Esophagus muscularis mucosa (tissue), 4 donors: ENCODE results near the gene GALT. TPM values are rescaled to one million over a fixed set of nuclear protein-coding genes. Genes with fewer than 3 reads are reported as not detected.

Experiments
- DNase-seq: peaks from one replicate; pipeline ENCODE4 v3.0.0-alpha.2; 2017; ENCODE audit errors: extremely low spot score
- H3K27ac ChIP-seq, 4 donors: fragments of 200-600 bp; sonication (generic); replicated peaks in 1 of 4; 1 replicate in 3 of 4; 2 replicates in 1 of 4; pipeline ENCODE4 v1.5.1; 2016 to 2019; ENCODE audit warnings: mild to moderate bottlenecking in 1 of 4
- H3K27me3 ChIP-seq, 4 donors: fragments of 200-600 bp; sonication (generic); one replicate each; pipeline versions ENCODE4 v1.5.1 to v1.6.0; 2016 to 2019
- H3K36me3 ChIP-seq, 4 donors: fragments of 200-600 bp; sonication (generic); one replicate each; pipeline ENCODE4 v1.5.1; 2016 to 2019
- H3K4me1 ChIP-seq, 4 donors: fragments of 200-600 bp; sonication (generic); one replicate each; pipeline ENCODE4 v1.5.1; 2016 to 2019
- H3K4me3 ChIP-seq, 4 donors: fragments of 200-600 bp; sonication (generic); 1 replicate in 2 of 4; 2 replicates in 2 of 4; pipeline ENCODE4 v1.5.1; 2016 to 2019; ENCODE audit warnings: mild to moderate bottlenecking in 4 of 4, moderate library complexity in 1 of 4
- H3K9me3 ChIP-seq, 4 donors: fragments of 200-600 bp; sonication (generic); 1 replicate in 3 of 4; 2 replicates in 1 of 4; pipeline ENCODE4 v1.5.1; 2016 to 2019
- EP300 ChIP-seq: sonication (generic); formaldehyde crosslinking; IDR thresholded peaks from one replicate; pipeline ENCODE4 v1.6.1; 2017; ENCODE audit warnings: antibody characterized with exemption
- POLR2A ChIP-seq: fragments of 450-650 bp; IDR thresholded peaks from one replicate; pipeline ENCODE4 v1.6.1; 2017; ENCODE audit warnings: antibody characterized with exemption, moderate library complexity, mild to moderate bottlenecking, low read depth
- POLR2AphosphoS5 ChIP-seq, 2 donors: sonication (generic); formaldehyde crosslinking; IDR thresholded peaks; one replicate each; pipeline ENCODE4 v1.6.1; 2017; ENCODE audit warnings: antibody characterized with exemption in 2 of 2
- WGBS: methylation state at CpG from one replicate; pipeline ENCODE4 v1.1.5; 2018; 5-methylcytosine and 5-hydroxymethylcytosine counted together
- intact Hi-C: fragments of 100-400 bp; cut with DNase I; formaldehyde crosslinking; loops from one replicate; pipeline ENCODE4 v1.15.1; 2023
- total RNA-seq, 4 donors: library from RNA; depleted of rRNA; stranded (reverse); fragments of >200 nt; gene quantifications; one replicate each; pipeline versions ENCODE4 v1.1.0 to v1.2.1, GENCODE V29; 2016
- TF ChIP-seq, protein P1 (sequence below), 3 experiments: fragments of 200-600 bp in 2 of 3; fragments of 450-650 bp in 1 of 3; sonication (generic) in 2 of 3; IDR thresholded peaks; one replicate each; pipeline ENCODE4 v1.5.1; 2017 to 2019; ENCODE audit warnings: antibody characterized with exemption in 3 of 3, mild to moderate bottlenecking in 2 of 3, moderate library complexity in 1 of 3

Gene GALT
- total RNA-seq, 4 donors from 2014 or later = 15.9 to 34.7 (median 22.9) TPM

DNA sequence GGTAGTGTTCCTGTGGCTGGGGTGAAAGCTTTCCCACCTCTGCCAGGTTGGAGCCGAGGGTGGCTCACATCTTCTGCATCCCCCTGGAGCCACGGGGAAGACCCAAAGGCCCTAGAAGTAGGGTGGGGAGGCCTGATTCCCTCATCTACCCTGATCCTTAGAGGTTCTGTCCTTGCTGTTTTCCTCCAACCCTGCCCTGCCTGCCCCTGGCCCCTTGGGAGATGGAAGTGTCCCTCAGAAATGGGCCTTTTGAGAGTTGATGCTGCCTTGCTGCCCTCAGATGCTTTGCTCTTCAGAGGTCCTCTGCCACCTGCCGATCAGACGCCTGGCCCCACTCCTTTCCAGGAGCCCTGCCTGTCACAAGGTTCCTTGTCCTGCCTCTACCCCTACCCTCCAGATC, 38.3 kb downstream of the GALT start:
- Histone ChIP-seq H3K27ac (no peak overlapping the region), H3K9me3 (no peaks in the 10 kb centered on the region), H3K27me3 (no peaks in the 10 kb centered on the region), H3K4me1 (peaks cover 0 to 10% (median 0%) of the 10 kb centered on the region in 4 donors), H3K4me3 (no peak overlapping the region), H3K36me3 (peaks cover 0 to 18% (median 8%) of the 10 kb centered on the region in 4 donors)
- intact Hi-C loops = no loop called here
- no peak for TF ChIP-seq POLR2AphosphoS5 (IDR thresholded peaks at IDR 0.05)
- no peak for TF ChIP-seq POLR2A
- no peak for TF ChIP-seq EP300
- WGBS = 84% methylated on average over 4 of the region's 4 CpGs
- DNase-seq = no peak

DNA sequence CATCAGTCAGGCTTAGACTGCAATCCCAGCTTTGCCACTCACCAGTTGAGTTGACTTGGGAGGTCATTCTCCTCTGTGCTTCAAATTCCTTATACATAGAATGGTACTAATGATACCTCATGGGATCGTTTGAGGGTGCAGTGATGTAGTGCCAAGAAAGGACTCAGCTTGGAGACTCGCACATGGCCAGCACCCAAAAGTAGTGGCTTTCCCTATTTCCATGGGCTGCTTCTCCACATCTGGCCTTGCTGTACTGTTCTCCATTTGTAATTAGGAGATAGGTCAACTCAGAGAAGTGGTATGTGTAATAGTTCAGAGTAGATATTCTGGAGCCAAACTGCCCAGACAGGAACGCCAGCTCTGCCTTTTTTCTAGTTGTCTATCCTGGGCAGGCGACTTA, 39.1 kb downstream of the GALT start:
- Histone ChIP-seq H3K9me3 (no peaks in the 10 kb centered on the region), H3K36me3 (peaks cover 0 to 18% (median 8%) of the 10 kb centered on the region in 4 donors), H3K4me3 (no peak overlapping the region), H3K27ac (no peak overlapping the region), H3K27me3 (no peaks in the 10 kb centered on the region), H3K4me1 (peaks cover 0 to 10% (median 0%) of the 10 kb centered on the region in 4 donors)
- no peak for TF ChIP-seq POLR2A
- WGBS = 92% methylated on average over 4 of the region's 4 CpGs
- intact Hi-C loops = no loop called here
- no peak for DNase-seq

DNA sequence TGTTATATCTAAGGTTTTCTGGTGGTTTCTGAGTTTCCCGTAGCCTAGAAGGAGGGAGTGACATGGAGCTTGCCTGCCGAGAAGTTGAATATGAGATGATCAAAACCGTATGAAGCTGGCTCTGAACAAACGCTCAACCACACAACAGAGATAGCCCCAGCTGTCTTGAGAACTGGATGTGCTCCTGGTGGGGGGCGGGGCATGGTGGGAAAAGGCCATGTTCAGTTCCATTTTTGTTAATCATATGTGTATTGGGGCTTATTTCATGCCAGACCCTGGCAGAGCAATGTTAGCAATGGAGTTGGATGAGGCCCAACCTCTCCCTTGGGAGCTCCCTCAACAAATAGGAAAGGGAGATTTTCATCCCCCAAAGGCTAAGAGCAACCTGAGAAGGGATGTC, 39.8 kb downstream of the GALT start:
- H3K4me1 ChIP-seq = peaks cover 0 to 10% (median 0%) of the 10 kb centered on the region in 4 donors
- 83% methylated on average over 5 of the region's 5 CpGs for WGBS
- peaks cover 0 to 14% (median 6%) of the 10 kb centered on the region in 4 donors for H3K36me3 ChIP-seq
- H3K4me3 ChIP-seq = no peak overlapping the region
- no peak for TF ChIP-seq POLR2A
- TF ChIP-seq EP300 = no peak
- TF ChIP-seq, protein P1, sequence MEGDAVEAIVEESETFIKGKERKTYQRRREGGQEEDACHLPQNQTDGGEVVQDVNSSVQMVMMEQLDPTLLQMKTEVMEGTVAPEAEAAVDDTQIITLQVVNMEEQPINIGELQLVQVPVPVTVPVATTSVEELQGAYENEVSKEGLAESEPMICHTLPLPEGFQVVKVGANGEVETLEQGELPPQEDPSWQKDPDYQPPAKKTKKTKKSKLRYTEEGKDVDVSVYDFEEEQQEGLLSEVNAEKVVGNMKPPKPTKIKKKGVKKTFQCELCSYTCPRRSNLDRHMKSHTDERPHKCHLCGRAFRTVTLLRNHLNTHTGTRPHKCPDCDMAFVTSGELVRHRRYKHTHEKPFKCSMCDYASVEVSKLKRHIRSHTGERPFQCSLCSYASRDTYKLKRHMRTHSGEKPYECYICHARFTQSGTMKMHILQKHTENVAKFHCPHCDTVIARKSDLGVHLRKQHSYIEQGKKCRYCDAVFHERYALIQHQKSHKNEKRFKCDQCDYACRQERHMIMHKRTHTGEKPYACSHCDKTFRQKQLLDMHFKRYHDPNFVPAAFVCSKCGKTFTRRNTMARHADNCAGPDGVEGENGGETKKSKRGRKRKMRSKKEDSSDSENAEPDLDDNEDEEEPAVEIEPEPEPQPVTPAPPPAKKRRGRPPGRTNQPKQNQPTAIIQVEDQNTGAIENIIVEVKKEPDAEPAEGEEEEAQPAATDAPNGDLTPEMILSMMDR (IDR thresholded peaks at IDR 0.05) = no peak
- no peak for TF ChIP-seq POLR2AphosphoS5 (IDR thresholded peaks at IDR 0.05)
- H3K27ac ChIP-seq = no peak overlapping the region
- no peaks in the 10 kb centered on the region for H3K9me3 ChIP-seq
- DNase-seq = no peak
- intact Hi-C loops = no loop called here
- H3K27me3 ChIP-seq = no peaks in the 10 kb centered on the region

- H3K4me1 ChIP-seq = peaks cover 0 to 13% (median 0%) of the 10 kb centered on the region in 4 donors
- DNase-seq = no peak
- no peaks in the 10 kb centered on the region for H3K9me3 ChIP-seq
- intact Hi-C loops = no loop called here
- H3K36me3 ChIP-seq = peaks cover 0 to 9% (median 4%) of the 10 kb centered on the region in 4 donors
- WGBS = 77% methylated on average over 1 of the region's 1 CpG
- no peaks in the 10 kb centered on the region for H3K27me3 ChIP-seq
- TF ChIP-seq POLR2AphosphoS5 (IDR thresholded peaks at IDR 0.05) (no peak), EP300 (no peak), POLR2A (no peak)
- TF ChIP-seq, protein P1 (IDR thresholded peaks at IDR 0.05) = no peak
- no peak overlapping the region for H3K27ac ChIP-seq
- H3K4me3 ChIP-seq = no peak overlapping the region
Observed at GRCh38 chr9:34686732-34687131, 40.3 kb downstream of the GALT start.

DNA sequence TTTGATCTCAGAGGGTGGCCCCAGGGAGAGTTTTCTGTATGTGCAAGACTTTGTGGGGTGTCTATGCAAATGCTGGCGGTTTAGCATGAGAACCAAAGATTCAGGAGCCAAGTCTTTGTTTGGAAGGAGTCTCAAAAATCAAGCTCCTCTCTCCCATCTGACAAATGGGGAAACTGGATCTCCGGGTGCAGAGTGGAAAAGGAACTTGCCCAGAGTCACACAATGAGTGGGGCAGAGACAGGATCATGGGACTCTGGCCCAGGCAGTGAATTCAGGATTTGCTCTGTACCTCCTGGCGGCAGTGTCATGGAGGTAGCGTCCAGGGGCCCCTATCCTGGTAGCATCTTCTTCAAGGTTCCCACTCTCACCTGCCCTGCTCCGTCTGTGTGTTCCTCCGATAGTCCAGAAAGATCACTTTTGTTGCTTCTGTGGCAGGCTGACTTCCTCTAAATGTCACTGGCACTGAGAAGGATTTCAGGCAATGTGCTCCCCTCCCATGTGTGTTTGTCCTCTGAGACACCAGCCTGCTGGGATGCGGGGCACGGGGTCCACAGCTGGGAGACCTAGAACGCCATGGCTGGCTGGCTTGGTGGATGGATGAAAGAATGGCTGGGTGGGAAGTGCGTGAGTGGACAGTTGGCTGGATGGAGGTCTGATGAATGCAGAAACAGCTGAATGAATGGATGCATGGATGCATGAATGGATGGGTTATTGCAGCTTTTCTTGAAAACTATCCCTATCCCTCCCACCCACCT, 41.0 kb downstream of the GALT start:
- no peaks in the 10 kb centered on the region for H3K27me3 ChIP-seq
- intact Hi-C loops = no loop called here
- no peak overlapping the region for H3K27ac ChIP-seq
- H3K9me3 ChIP-seq = no peaks in the 10 kb centered on the region
- no peak for DNase-seq
- no peak overlapping the region for H3K4me3 ChIP-seq
- H3K36me3 ChIP-seq = peaks cover 0 to 7% (median 1%) of the 10 kb centered on the region in 4 donors
- H3K4me1 ChIP-seq = peaks cover 0 to 13% (median 0%) of the 10 kb centered on the region in 4 donors
- TF ChIP-seq, protein P1 (IDR thresholded peaks at IDR 0.05) = no peak
- TF ChIP-seq POLR2A (no peak), EP300 (no peak), POLR2AphosphoS5 (IDR thresholded peaks at IDR 0.05) (no peak)
- 86% methylated on average over 10 of the region's 10 CpGs for WGBS
